GM12892 (cell line): ENCODE results near the gene PAPOLG.

Experiments
- POLR2A ChIP-seq: IDR thresholded peaks from 2 replicates; pipeline ENCODE4 v1.6.1; 2011; ENCODE audit warnings: low read depth, low read length, control low read depth
- POLR2AphosphoS5 ChIP-seq: IDR thresholded peaks from 2 replicates; pipeline ENCODE4 v1.6.1; 2011; ENCODE audit warnings: low read depth, low read length, control low read depth

DNA sequence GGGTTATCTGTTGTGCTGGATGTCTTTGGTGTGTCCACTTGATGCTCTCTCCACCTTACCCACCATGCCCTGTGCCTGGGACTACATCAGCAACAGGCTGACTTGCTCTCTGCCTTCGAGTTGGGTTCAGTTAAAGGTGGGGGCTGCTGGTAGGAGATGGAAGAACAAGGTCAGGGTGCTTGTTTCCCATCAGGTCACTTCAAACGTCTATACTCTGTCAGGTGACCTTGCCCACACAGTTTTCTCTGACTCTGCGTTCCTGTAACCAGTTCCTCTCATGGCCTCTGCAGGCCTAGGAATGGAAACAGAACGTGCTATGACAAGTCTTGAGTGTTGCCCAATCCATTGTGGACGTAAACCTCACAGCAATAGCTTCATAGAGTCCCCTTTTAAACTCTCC, 38.4 kb upstream of the PAPOLG start:
- TF ChIP-seq POLR2AphosphoS5 (no peak), POLR2A (no peak)
